Lower lobe of right lung (tissue), 2 donors: ENCODE measurements around the gene LMTK2. TPM values are rescaled to one million over a fixed set of nuclear protein-coding genes. Genes with fewer than 3 reads are reported as not detected.

Experiments used
- ATAC-seq, 2 donors: fragments of 200-7000 bp; cut with Tn5 transposase; one replicate each; pipeline ENCODE4 v1.9.1; 2020 to 2022; ENCODE audit warnings: mild to moderate bottlenecking in 2 of 2, moderate library complexity in 2 of 2
- DNase-seq: peaks from one replicate; pipeline ENCODE4 v3.0.0-alpha.2; 2020
- H3K27ac ChIP-seq: fragments of 200-600 bp; one replicate; pipeline ENCODE4 v1.8.0; 2022
- H3K27me3 ChIP-seq: fragments of 200-600 bp; one replicate; pipeline ENCODE4 v1.8.0; 2022; ENCODE audit warnings: low read depth
- H3K36me3 ChIP-seq: fragments of 200-600 bp; one replicate; pipeline ENCODE4 v1.8.0; 2022; ENCODE audit warnings: mild to moderate bottlenecking
- H3K4me1 ChIP-seq: fragments of 200-600 bp; one replicate; pipeline ENCODE4 v1.8.0; 2022
- H3K4me3 ChIP-seq: fragments of 200-600 bp; one replicate; pipeline ENCODE4 v1.8.0; 2022; ENCODE audit warnings: mild to moderate bottlenecking
- H3K9me3 ChIP-seq: fragments of 200-600 bp; one replicate; pipeline ENCODE4 v1.8.0; 2022
- intact Hi-C: fragments of 100-400 bp; cut with DNase I; formaldehyde crosslinking; loops from one replicate; pipeline ENCODE4 v1.11.0; 2022
- total RNA-seq: library from RNA; stranded (reverse); fragmentation: NEBNext Ultra II Directional; extraction: Animal tissue kit (Norgen Biotek cat#: 25700); gene quantifications from one replicate; pipeline ENCODE4 v1.2.1, GENCODE V29; 2021
- TF ChIP-seq, protein P1 (sequence below): fragments of 200-600 bp; IDR thresholded peaks from one replicate; pipeline ENCODE4 v1.8.0; 2022; ENCODE audit warnings: antibody characterized with exemption, mild to moderate bottlenecking
- donor health status: DM: no; HTN: yes; CAD: no; lungs with severe emphysema.

The LMTK2 gene
- total RNA-seq, 1 donor from 2014 or later: 24.5 TPM

GRCh38 chr7:98199131-98199530 lies 92.5 kb downstream of the LMTK2 start:
- Histone ChIP-seq H3K4me3 (no peak overlapping the region), H3K27me3 (no peaks in the 10 kb centered on the region), H3K36me3 (peaks cover 40% of the 10 kb centered on the region), H3K4me1 (peaks cover 9% of the 10 kb centered on the region), H3K27ac (no peak overlapping the region), H3K9me3 (peaks cover 5% of the 10 kb centered on the region)
- TF ChIP-seq, protein P1, sequence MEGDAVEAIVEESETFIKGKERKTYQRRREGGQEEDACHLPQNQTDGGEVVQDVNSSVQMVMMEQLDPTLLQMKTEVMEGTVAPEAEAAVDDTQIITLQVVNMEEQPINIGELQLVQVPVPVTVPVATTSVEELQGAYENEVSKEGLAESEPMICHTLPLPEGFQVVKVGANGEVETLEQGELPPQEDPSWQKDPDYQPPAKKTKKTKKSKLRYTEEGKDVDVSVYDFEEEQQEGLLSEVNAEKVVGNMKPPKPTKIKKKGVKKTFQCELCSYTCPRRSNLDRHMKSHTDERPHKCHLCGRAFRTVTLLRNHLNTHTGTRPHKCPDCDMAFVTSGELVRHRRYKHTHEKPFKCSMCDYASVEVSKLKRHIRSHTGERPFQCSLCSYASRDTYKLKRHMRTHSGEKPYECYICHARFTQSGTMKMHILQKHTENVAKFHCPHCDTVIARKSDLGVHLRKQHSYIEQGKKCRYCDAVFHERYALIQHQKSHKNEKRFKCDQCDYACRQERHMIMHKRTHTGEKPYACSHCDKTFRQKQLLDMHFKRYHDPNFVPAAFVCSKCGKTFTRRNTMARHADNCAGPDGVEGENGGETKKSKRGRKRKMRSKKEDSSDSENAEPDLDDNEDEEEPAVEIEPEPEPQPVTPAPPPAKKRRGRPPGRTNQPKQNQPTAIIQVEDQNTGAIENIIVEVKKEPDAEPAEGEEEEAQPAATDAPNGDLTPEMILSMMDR: no peak
- DNase-seq (no peak), ATAC-seq (no peak)
- intact Hi-C loops: no loop called here

- H3K4me1 ChIP-seq: peaks cover 9% of the 10 kb centered on the region
- ATAC-seq: no peak
- H3K36me3 ChIP-seq: peaks cover 38% of the 10 kb centered on the region
- intact Hi-C loops: no loop called here
- no peak for DNase-seq
- H3K9me3 ChIP-seq: peaks cover 5% of the 10 kb centered on the region
- H3K27me3 ChIP-seq: no peaks in the 10 kb centered on the region
- H3K27ac ChIP-seq: no peak overlapping the region
- TF ChIP-seq, protein P1: no peak
- no peak overlapping the region for H3K4me3 ChIP-seq
These were observed 93.7 kb downstream of the LMTK2 start for GRCh38 chr7:98200364-98200763.

DNA sequence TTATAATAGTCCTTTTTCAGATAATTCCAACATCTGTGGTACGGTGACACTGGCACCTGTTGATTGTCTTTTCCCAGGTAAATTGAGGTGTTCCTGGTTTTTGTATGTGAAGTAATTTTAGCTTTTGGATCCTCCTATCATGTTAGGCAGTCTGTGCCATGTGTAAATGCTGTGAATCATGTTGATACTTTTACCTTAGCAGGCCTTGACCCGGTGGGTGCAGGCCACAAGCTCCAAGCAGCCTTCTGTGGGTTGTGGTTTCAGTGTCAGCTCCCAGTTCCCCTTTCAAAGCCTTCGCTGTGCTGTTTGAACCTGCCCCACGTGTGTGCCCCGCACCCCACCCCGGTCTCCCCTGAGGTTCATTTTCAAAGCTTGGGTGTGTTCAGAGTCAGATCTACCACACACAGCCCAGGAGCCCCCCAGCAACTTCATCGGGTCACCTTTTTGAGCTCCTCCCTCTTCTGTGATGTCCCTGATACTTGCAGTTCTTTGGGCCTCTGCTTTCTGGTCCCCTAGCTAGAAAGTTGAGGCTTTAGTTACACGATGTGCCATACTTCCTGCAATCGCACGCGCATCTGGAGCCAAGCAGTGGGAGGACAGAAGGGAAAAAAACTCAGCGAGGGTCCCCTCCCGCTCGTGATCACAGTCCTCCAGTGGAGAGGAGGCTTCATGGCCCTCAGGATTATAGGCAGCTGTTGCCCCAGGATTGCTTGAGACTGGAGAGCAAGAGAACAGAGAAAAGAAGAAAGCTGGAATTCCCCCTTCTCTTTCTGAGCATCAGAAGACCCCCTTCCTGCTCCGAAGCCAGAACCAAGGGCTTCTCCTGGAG lies 95.9 kb downstream of the LMTK2 start:
- Histone ChIP-seq H3K4me1 (peaks cover 9% of the 10 kb centered on the region), H3K27me3 (no peaks in the 10 kb centered on the region), H3K4me3 (no peak overlapping the region), H3K27ac (no peak overlapping the region), H3K36me3 (peaks cover 44% of the 10 kb centered on the region), H3K9me3 (peaks cover 5% of the 10 kb centered on the region)
- intact Hi-C loops: no loop called here
- no peak for DNase-seq
- TF ChIP-seq, protein P1: no peak
- peak; percentile 36 to 72 for ATAC-seq

- Histone ChIP-seq H3K27ac (no peak overlapping the region), H3K27me3 (no peaks in the 10 kb centered on the region), H3K4me1 (peaks cover 9% of the 10 kb centered on the region), H3K9me3 (peaks cover 4% of the 10 kb centered on the region), H3K4me3 (no peak overlapping the region), H3K36me3 (peaks cover 44% of the 10 kb centered on the region)
- no peak for DNase-seq
- ATAC-seq: no peak
- TF ChIP-seq, protein P1: no peak
- intact Hi-C loops: no loop called here
These were observed 96.8 kb downstream of the LMTK2 start for GRCh38 chr7:98203261-98203963.

DNA sequence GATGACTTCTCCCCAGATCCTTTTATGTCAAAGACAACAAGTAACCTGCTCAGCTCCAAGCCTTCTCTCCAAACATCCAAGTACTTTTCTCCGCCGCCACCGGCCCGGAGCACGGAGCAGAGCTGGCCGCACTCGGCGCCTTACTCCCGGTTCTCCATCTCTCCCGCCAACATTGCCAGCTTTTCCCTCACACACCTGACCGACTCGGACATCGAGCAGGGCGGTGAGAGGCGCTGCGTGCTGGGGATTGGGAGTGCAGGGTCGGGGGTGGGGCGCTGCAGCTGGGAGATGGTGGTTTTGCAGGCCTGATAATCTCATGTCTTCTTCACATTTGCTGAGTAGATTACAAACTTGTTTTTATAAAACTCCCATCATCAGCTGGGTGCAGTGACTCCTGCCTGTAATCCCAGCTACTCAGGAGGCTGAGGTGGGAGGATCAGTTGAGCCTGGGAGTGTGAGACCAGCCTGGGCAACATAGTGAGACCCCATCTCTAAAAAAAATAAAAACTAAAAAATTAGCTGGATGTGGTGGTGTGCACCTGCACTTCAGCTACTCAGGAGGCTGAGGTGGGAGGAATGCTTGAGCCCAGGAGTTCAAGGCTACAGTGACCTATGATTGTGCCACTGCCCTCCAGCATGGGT lies 97.4 kb downstream of the LMTK2 start:
- no peaks in the 10 kb centered on the region for H3K9me3 ChIP-seq
- DNase-seq (no peak), ATAC-seq (no peak)
- H3K36me3 ChIP-seq: peaks cover 44% of the 10 kb centered on the region
- no peak overlapping the region for H3K27ac ChIP-seq
- H3K4me1 ChIP-seq: peaks cover 9% of the 10 kb centered on the region
- no peaks in the 10 kb centered on the region for H3K27me3 ChIP-seq
- no peak overlapping the region for H3K4me3 ChIP-seq
- TF ChIP-seq, protein P1: no peak
- intact Hi-C loops: no loop called here
